Nephron progenitor cell (in vitro differentiated cells): ENCODE data around the gene CHMP4B.

Experiments used
- DNase-seq: peaks from one replicate; pipeline ENCODE4 v3.0.0; 2021
- H3K27ac Mint-ChIP-seq: 2 replicates; pipeline ENCODE4 v1.8.0; 2021; ENCODE audit warnings: mild to moderate bottlenecking, moderate library complexity, mixed read lengths
- H3K27me3 Mint-ChIP-seq: 2 replicates; pipeline ENCODE4 v1.8.0; 2021; ENCODE audit warnings: mild to moderate bottlenecking, low read depth, mixed read lengths; ENCODE audit not compliant: poor library complexity
- H3K36me3 Mint-ChIP-seq: 2 replicates; pipeline ENCODE4 v1.8.0; 2021; ENCODE audit warnings: low read depth, mixed read lengths
- H3K4me1 Mint-ChIP-seq: 2 replicates; pipeline ENCODE4 v1.8.0; 2021; ENCODE audit warnings: mixed read lengths
- H3K4me3 Mint-ChIP-seq: 2 replicates; pipeline ENCODE4 v1.8.0; 2021; ENCODE audit warnings: mild to moderate bottlenecking, moderate library complexity, mixed read lengths
- H3K9me3 Mint-ChIP-seq: 2 replicates; pipeline ENCODE4 v1.8.0; 2021; ENCODE audit warnings: mild to moderate bottlenecking, moderate library complexity, mixed read lengths
- CTCF ChIP-seq: fragments of 200-600 bp; sonication (generic); IDR thresholded peaks from 2 replicates; pipeline ENCODE4 v1.5.0; 2021; ENCODE audit warnings: antibody characterized with exemption

The CHMP4B gene

GRCh38 chr20:33902011-33902410 lies 90.9 kb downstream of the CHMP4B start:
- Mint-ChIP-seq H3K9me3 (peaks cover 2% of the 10 kb centered on the region), H3K27me3 (peaks cover 28% of the 10 kb centered on the region), H3K36me3 (no peaks in the 10 kb centered on the region), H3K4me1 (peaks cover 18% of the 10 kb centered on the region), H3K27ac (no peak overlapping the region), H3K4me3 (no peak overlapping the region)
- DNase-seq = no peak
- TF ChIP-seq CTCF = no peak
